ENCODE results near the gene KRT82.
"Not testable (repeated sequence)": the region's sequence is repeated elsewhere in the genome, so short reads cannot be mapped to it uniquely, and the experiment has no call there.

Gene KRT82

GRCh38 chr12:52360106-52360662 is 46.0 kb downstream of the KRT82 start:
- no peak for DNase-seq (ENCODE audit: low spot score)

DNA sequence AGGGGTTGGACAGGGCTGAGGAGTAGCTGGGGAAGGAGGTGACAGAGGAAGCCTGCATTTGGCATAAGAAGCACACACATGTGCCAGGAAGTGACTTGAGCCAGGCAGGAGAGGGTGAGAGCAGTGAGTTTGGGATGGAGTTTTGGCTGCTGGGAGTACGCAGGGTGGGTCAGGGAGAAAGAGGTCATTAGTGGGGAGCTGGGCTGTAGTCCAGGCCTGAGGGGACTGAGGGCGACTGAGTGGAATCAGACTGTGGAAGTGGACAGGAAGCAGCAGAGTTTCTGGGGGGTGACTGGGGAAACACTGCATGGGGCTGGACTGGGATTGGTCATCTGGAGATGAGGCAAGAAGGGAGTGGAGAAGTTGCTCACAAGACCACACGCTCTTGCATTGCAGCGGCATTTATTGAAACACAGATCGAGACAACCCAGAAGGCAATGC is 46.5 kb downstream of the KRT82 start:
- DNase-seq (ENCODE audit: low spot score), result no peak

GRCh38 chr12:52358575-52359350 is 47.4 kb downstream of the KRT82 start:
- no peak for DNase-seq (ENCODE audit: low spot score)

GRCh38 chr12:52356762-52357580 is 49.2 kb downstream of the KRT82 start:
- no peak for DNase-seq (ENCODE audit: low spot score)

DNA sequence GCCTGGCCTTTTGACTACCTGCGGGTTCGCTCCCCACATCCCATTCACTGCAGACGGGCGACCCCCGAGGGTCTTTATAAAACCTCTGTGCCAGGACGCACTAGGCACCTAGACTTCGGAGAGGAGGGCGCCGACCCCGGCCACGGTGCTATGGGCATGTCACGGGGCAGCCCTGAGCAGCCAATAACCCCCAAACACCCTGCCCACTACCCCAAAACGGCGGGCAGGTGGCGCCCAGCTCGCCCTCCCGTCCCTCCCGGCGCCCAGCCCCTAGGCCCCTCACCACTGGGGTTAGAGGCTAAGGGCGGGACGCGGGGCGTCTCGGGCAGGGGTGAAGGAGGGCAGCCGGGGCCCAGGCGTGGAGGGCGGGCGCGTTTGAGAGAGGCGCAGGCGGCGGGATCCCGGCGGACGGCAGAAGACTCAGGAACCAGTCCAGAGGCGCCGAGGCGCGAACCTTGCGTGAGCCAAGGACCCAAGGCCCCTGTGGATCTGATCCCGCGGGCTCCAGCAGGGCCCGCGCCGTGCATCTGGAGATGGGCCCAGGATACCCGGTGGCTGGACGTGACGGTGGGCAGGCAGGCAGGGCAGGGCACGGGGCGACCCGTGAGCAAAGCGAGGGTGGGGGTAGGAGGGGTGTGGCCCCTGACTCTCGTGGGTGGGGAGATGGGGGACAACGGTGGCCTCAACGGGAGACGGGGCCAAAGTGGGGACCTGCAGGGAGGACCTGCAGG is 49.9 kb downstream of the KRT82 start:
- DNase-seq (ENCODE audit: low spot score), result no peak

- no peak for DNase-seq (ENCODE audit: low spot score)
Measured at GRCh38 chr12:52355176-52355575, 51.0 kb downstream of the KRT82 start.

DNA sequence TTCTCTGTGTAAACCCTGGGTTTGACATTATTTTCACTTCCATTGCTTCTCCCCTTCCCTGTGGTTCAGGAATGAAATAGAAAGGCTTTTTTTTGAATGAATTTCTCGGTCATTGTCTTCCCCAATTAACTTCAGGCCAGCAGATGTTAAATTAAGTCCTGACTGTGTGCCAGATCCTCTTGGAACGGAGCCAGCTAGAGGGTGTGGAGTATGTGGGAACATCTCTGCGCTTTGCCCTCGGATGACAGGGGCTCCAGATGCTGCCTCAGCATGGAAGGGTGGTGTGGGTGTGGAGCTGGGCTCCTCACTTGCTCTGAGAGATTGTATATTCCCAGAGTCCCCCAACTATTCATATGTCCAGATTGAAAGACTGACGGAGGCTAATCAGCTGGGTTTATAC is 51.9 kb downstream of the KRT82 start:
- no peak for DNase-seq (ENCODE audit: low spot score)

GRCh38 chr12:52353766-52354165 is 52.4 kb downstream of the KRT82 start:
- no peak for DNase-seq (ENCODE audit: low spot score)

GRCh38 chr12:52352951-52353350 is 53.2 kb downstream of the KRT82 start:
- DNase-seq (ENCODE audit: low spot score), result no peak

DNA sequence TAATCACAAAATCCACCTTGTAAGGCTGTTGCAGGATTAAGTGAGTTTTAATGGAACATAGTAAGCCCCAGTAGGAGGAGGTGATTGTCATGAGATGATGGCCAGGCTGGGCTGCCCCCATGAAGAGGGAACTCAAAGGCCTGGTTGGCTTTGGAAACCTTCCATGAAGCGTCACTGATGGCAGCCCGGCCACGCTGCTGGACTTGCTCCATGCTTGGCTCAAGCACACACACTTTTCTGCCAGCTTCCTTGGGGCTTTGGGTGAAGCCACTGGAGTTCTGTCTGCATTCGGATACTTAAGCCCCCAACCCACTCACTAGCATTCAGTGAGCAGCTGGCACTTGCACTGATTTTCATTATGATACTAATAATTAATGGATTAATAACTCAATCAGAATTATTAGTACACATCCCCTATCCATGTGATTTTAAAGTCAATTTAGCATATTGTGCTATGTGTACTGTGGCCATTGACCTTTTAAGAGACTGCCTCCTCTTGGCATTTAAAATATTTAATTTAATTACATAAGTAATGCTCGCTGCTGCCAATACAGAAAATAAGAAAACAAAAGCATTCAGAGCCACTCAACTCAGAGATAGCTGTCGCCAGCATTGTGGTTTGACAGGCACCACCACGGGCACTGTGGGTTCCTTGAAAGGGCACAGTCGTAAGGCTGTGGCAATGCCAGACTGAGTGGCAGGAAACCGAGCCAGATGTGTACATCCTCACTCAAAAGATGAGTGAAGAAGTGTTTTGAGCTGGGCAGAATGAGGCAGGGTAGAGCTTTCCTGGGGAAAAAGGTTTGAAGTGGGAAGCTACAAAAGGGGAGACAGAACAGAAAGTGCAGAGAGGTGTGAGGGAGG is 54.7 kb downstream of the KRT82 start:
- DNase-seq (ENCODE audit: low spot score), result no peak

DNA sequence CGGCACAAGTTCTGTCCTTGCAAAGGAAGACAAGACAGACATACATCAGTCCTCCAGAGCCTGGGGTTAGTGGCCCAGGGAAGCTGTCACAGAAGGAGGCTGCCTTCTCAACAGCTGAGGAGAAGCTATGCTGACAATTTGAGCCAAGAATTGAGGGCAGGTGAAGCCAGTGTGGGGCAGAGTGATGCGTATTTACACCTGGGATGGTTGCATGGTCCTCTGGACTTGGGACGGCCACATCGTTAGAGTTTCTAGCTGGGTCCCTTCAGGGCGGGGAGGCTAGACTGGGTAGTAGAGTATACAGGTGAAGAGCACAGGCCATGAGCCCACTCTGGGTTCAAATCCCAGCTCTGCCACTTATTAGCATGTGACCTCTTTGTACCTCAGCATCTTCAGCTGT is 55.3 kb downstream of the KRT82 start:
- no peak for DNase-seq (ENCODE audit: low spot score)

- DNase-seq (ENCODE audit: low spot score), result no peak
Measured at GRCh38 chr12:52350021-52350620, 56.0 kb downstream of the KRT82 start.

GRCh38 chr12:52349196-52349595 is 56.9 kb downstream of the KRT82 start:
- DNase-seq (ENCODE audit: low spot score), result no peak

- no peak for DNase-seq (ENCODE audit: low spot score)
Measured at GRCh38 chr12:52347551-52348510, 58.3 kb downstream of the KRT82 start.

GRCh38 chr12:52347016-52347415 is 59.1 kb downstream of the KRT82 start:
- no peak for DNase-seq (ENCODE audit: low spot score)

- no peak for DNase-seq (ENCODE audit: low spot score)
Measured at GRCh38 chr12:52346593-52346992, 59.5 kb downstream of the KRT82 start.

GRCh38 chr12:52345041-52345440 is 61.1 kb downstream of the KRT82 start:
- not testable (repeated sequence) for DNase-seq (ENCODE audit: low spot score)

GRCh38 chr12:52344111-52344510 is 62.0 kb downstream of the KRT82 start:
- DNase-seq (ENCODE audit: low spot score), result no peak

Measured in AG08396 (cell line).